PFSK-1 (cell line): ENCODE results near the gene YWHAG.

Source experiments
- FOXP2 ChIP-seq: optimal IDR thresholded peaks from 2 replicates; pipeline ENCODE3; 2011; ENCODE audit warnings: borderline replicate concordance, control low read depth, inconsistent platforms; ENCODE audit not compliant: insufficient read depth; ENCODE audit errors: extremely low read length, extremely low read depth
- POLR2AphosphoS5 ChIP-seq: IDR thresholded peaks from 2 replicates; pipeline ENCODE4 v1.6.1; 2012; ENCODE audit warnings: low read depth, mild to moderate bottlenecking, control low read depth, low read length, moderate library complexity
- REST ChIP-seq, 2 experiments: IDR thresholded peaks; 2 replicates each; pipeline versions ENCODE4 v1.6.1 to v1.8.0; 2011 to 2012; ENCODE audit warnings: low read depth in 2 of 2, low read length in 2 of 2, control low read depth in 1 of 2, inconsistent platforms in 1 of 2, mild to moderate bottlenecking in 1 of 2, moderate library complexity in 1 of 2; ENCODE audit not compliant: insufficient read depth in 1 of 2
- SIN3A ChIP-seq: IDR thresholded peaks from 2 replicates; pipeline ENCODE4 v1.6.1; 2012; ENCODE audit warnings: mild to moderate bottlenecking, low read length, moderate library complexity, borderline replicate concordance; ENCODE audit not compliant: insufficient read depth
- TAF1 ChIP-seq: IDR thresholded peaks from 2 replicates; pipeline ENCODE4 v1.6.1; 2012; ENCODE audit warnings: low read length, control low read depth, borderline replicate concordance; ENCODE audit not compliant: insufficient read depth

The YWHAG gene

GRCh38 chr7:76354516-76354915 is 4.3 kb downstream of the YWHAG start:
- no peak for TF ChIP-seq POLR2AphosphoS5
- TF ChIP-seq TAF1, result no peak
- TF ChIP-seq SIN3A, result no peak
- TF ChIP-seq REST (IDR thresholded peaks at IDR 0.05; ENCODE audit: insufficient read depth in 1 of 2, low read depth in 2 of 2, low read length in 2 of 2), result no peak
- no peak for TF ChIP-seq FOXP2

GRCh38 chr7:76353744-76354143 is 5.0 kb downstream of the YWHAG start:
- TF ChIP-seq POLR2AphosphoS5 (no peak), TAF1 (no peak), REST (IDR thresholded peaks at IDR 0.05; ENCODE audit: insufficient read depth in 1 of 2, low read depth in 2 of 2, low read length in 2 of 2) (no peak), FOXP2 (no peak), SIN3A (no peak)

- TF ChIP-seq POLR2AphosphoS5 (no peak), FOXP2 (no peak), SIN3A (no peak), REST (IDR thresholded peaks at IDR 0.05; ENCODE audit: insufficient read depth in 1 of 2, low read depth in 2 of 2, low read length in 2 of 2) (no peak), TAF1 (no peak)
These were observed 6.6 kb downstream of the YWHAG start for GRCh38 chr7:76352193-76352592.

GRCh38 chr7:76351372-76351771 is 7.4 kb downstream of the YWHAG start:
- TF ChIP-seq REST (IDR thresholded peaks at IDR 0.05; ENCODE audit: insufficient read depth in 1 of 2, low read depth in 2 of 2, low read length in 2 of 2) (no peak), POLR2AphosphoS5 (0 out of 2 replicates have a peak, but pooled peaks have one; percentile 9), TAF1 (no peak)

- TF ChIP-seq REST (IDR thresholded peaks at IDR 0.05; ENCODE audit: insufficient read depth in 1 of 2, low read depth in 2 of 2, low read length in 2 of 2), result no peak
- no peak for TF ChIP-seq POLR2AphosphoS5
These were observed 9.4 kb downstream of the YWHAG start for GRCh38 chr7:76349313-76349885.
